Measurements from ENCODE around the gene KMT5B.
"Not testable (repeated sequence)": the region's sequence is repeated elsewhere in the genome, so short reads cannot be mapped to it uniquely, and the experiment has no call there.

- not testable (repeated sequence) for TF ChIP-seq EZH2 (IDR thresholded peaks at IDR 0.05; ENCODE audit: low read length, missing control alignments); CTCF (conservative IDR thresholded peaks at IDR 0.05 in 1 of 2, IDR thresholded peaks at IDR 0.05 in 1 of 2; ENCODE audit: low read depth in 1 of 2, low read length in 2 of 2)
Observed at GRCh38 chr11:68244912-68245311, 31.8 kb upstream of the KMT5B start.

All from fibroblast of lung (primary cell).